SU-DHL-6 (cell line): ENCODE data around the gene BIRC2.
"Not testable (repeated sequence)": the region's sequence is repeated elsewhere in the genome, so short reads cannot be mapped to it uniquely, and the experiment has no call there.

Experiments
- H2AFZ ChIP-seq: fragments of 200-600 bp; sonication (generic); 2 replicates; pipeline ENCODE4 v1.6.1; 2014; ENCODE audit warnings: low read depth, mild to moderate bottlenecking, moderate library complexity, mixed read lengths, antibody characterized with exemption, low read length; ENCODE audit not compliant: severe bottlenecking
- H3F3A ChIP-seq: fragments of 200-600 bp; shearing (Covaris generic); 2 replicates; pipeline ENCODE4 v1.6.0; 2016; ENCODE audit warnings: antibody characterized with exemption, mild to moderate bottlenecking; ENCODE audit not compliant: insufficient read depth
- H3K27ac ChIP-seq: fragments of 200-600 bp; sonication (generic); 2 replicates; pipeline ENCODE4 v1.5.1; 2016; ENCODE audit warnings: low read depth, mild to moderate bottlenecking, low read length, moderate library complexity, mixed read lengths
- H3K27me3 ChIP-seq: fragments of 200-600 bp; sonication (generic), shearing (Covaris generic); 2 replicates; pipeline ENCODE4 v1.6.0; 2014; ENCODE audit warnings: mild to moderate bottlenecking, low read length
- H3K36me3 ChIP-seq: fragments of 200-600 bp; sonication (generic); 2 replicates; pipeline ENCODE4 v1.6.1; 2014; ENCODE audit warnings: mild to moderate bottlenecking, low read length, mixed read lengths
- H3K4me2 ChIP-seq: fragments of 300-600, 200-600 bp; shearing (Covaris generic), sonication (generic); 2 replicates; pipeline ENCODE4 v1.6.0; 2014; ENCODE audit warnings: low read length, low read depth, mild to moderate bottlenecking; ENCODE audit not compliant: poor library complexity, severe bottlenecking
- H3K4me3 ChIP-seq: fragments of 200-600 bp; sonication (generic); 2 replicates; pipeline ENCODE4 v1.5.1; 2014; ENCODE audit warnings: antibody characterized with exemption, low read length, mild to moderate bottlenecking, mixed read lengths; ENCODE audit not compliant: insufficient read depth, poor library complexity, severe bottlenecking
- H3K79me2 ChIP-seq: fragments of 200-600 bp; sonication (generic); 2 replicates; pipeline ENCODE4 v1.6.1; 2014; ENCODE audit warnings: mild to moderate bottlenecking, low read length, moderate library complexity; ENCODE audit not compliant: insufficient read depth
- H3K9ac ChIP-seq: fragments of 200-600 bp; sonication (generic); 2 replicates; pipeline ENCODE4 v1.7.0; 2014; ENCODE audit warnings: mild to moderate bottlenecking, low read length
- H3K9me2 ChIP-seq: fragments of 200-600 bp; sonication (generic); replicated peaks from 2 replicates; pipeline ENCODE4 v1.6.1; 2014; ENCODE audit warnings: low read length; ENCODE audit not compliant: insufficient read depth
- H3K9me3 ChIP-seq: fragments of 200-600 bp; sonication (generic); 2 replicates; pipeline ENCODE4 v1.6.1; 2014; ENCODE audit warnings: low read length, mixed read lengths; ENCODE audit not compliant: insufficient read depth
- H4K20me1 ChIP-seq: fragments of 200-600 bp; sonication (generic); 2 replicates; pipeline ENCODE4 v1.6.1; 2014; ENCODE audit warnings: low read depth, mild to moderate bottlenecking, antibody characterized with exemption, low read length, moderate library complexity, mixed read lengths
- EZH2phosphoT487 ChIP-seq: fragments of 200-600 bp; sonication (generic), shearing (Covaris generic); conservative IDR thresholded peaks from 2 replicates; pipeline ENCODE4 v1.6.1; 2018; ENCODE audit warnings: mild to moderate bottlenecking, antibody characterized with exemption, low read length, moderate library complexity, mixed read lengths
- TF ChIP-seq, protein P1 (sequence below): fragments of 200-600 bp; sonication (generic); IDR thresholded peaks from one replicate; pipeline ENCODE4 v1.5.1; 2017; ENCODE audit warnings: antibody characterized with exemption, mild to moderate bottlenecking, low read length, moderate library complexity; ENCODE audit not compliant: insufficient read depth, poor library complexity, severe bottlenecking

BIRC2 gene

DNA sequence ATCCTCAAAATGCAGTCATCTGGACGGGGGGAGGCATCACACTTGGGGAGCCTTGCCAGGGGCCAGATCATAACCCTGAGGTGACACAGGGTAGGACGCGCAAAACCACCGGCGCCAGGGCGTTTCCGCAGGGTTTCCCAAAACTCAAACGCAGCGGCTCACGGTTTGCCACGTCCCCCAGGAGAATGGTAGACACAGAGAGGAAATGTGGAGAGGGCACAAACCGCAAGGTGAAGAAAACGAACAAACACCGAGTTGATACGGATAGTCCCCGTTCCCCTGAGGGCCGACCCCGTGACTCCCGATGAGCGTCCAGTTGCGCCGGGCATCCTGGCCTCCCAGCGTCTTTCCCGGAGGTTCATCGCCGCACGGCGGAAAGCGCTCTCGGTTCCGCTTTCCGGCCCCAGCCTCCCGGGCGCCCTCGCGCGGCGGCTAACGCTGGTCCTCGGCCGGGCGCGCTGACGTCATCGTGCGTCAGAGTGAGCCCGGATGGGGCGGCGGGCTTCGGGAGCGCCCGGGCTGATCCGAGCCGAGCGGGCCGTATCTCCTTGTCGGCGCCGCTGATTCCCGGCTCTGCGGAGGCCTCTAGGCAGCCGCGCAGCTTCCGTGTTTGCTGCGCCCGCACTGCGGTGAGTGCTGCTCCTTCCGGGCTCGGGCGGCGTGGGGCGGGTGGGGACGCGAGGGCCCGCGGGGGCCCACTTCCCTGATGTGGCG is at the start of gene BIRC2:
Gene BIRC2, plus strand, starts transcription at position 467 of the 714 bp plus-strand sequence. CDS start 2,641 bp downstream, outside the sequence.
- TF ChIP-seq, protein P1, sequence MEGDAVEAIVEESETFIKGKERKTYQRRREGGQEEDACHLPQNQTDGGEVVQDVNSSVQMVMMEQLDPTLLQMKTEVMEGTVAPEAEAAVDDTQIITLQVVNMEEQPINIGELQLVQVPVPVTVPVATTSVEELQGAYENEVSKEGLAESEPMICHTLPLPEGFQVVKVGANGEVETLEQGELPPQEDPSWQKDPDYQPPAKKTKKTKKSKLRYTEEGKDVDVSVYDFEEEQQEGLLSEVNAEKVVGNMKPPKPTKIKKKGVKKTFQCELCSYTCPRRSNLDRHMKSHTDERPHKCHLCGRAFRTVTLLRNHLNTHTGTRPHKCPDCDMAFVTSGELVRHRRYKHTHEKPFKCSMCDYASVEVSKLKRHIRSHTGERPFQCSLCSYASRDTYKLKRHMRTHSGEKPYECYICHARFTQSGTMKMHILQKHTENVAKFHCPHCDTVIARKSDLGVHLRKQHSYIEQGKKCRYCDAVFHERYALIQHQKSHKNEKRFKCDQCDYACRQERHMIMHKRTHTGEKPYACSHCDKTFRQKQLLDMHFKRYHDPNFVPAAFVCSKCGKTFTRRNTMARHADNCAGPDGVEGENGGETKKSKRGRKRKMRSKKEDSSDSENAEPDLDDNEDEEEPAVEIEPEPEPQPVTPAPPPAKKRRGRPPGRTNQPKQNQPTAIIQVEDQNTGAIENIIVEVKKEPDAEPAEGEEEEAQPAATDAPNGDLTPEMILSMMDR, result peak; percentile 63
- no peak for TF ChIP-seq EZH2phosphoT487
- Histone ChIP-seq H3K4me2 (peak within 1 kb of the TSS; percentile 89), H3K4me3 (peak within 1 kb of the TSS; percentile 91), H3F3A (peaks cover 5% of the 10 kb centered on the region; the same call in 1 of the 2 replicates), H3K27ac (peak within 1 kb of the TSS; percentile 56), H2AFZ (peak within 1 kb of the TSS; percentile 49), H3K9ac (peak within 1 kb of the TSS; percentile 72), H4K20me1 (no peaks in the 10 kb centered on the region), H3K9me2 (no peaks in the 10 kb centered on the region), H3K27me3 (no peaks in the 10 kb centered on the region), H3K79me2 (peaks cover 33% of the 10 kb centered on the region), H3K9me3 (no peaks in the 10 kb centered on the region), H3K36me3 (peaks cover 4% of the 10 kb centered on the region; the same call in 1 of the 2 replicates)

DNA sequence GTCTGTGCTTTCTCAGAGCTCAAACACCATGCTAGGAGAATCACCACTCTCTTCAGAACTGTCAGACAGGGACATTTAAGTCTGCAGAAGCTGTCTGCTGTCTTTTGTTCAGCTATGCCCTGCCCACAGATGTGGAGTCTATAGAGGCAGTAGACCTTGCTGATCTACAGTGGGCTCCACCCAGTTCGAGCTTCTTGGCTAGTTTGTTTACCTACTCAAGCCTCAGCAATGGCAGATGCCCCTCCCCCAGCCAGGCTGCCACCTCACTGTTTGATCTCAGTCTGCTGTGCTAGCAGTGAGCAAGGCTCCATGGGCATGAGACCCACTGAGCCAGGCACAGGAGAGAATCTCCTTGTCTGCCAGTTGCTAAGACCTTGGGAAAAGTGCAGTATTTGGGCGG is 46.2 kb upstream of the BIRC2 start:
- H3K27me3 ChIP-seq, H3K4me3 ChIP-seq, H3K27ac ChIP-seq, H3K79me2 ChIP-seq, H3K9ac ChIP-seq, H3K36me3 ChIP-seq, H4K20me1 ChIP-seq, H2AFZ ChIP-seq, H3K4me2 ChIP-seq, H3F3A ChIP-seq, H3K9me2 ChIP-seq: not testable (repeated sequence)
- peaks cover 15% of the 10 kb centered on the region; the same call in 1 of the 2 replicates for H3K9me3 ChIP-seq

DNA sequence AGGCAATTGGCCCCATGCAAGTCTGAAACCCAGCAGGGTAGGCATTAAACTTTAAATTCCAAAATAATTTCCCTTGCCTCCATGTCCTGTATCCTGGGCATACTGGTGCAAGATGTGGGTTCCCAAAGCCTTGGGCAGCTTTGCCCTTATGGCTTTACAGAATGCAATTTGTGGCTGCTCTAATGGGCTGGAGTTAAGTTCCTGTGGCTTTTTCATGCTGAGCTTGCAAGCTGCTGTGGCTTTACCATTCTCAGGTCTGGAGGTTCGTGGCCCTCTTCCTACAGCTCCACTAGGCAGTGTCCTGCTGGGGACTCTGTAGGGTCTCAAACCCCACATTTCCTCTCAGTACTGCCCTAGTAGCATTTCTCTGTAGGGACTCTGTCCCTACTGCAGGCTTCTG is 44.8 kb upstream of the BIRC2 start:
- H3K36me3 ChIP-seq, result no peaks in the 10 kb centered on the region
- H4K20me1 ChIP-seq, result no peaks in the 10 kb centered on the region
- no peak overlapping the region for H3K4me3 ChIP-seq
- H3K9me2 ChIP-seq, result no peaks in the 10 kb centered on the region
- H3K79me2 ChIP-seq, result no peaks in the 10 kb centered on the region
- peaks cover 15% of the 10 kb centered on the region; the same call in 1 of the 2 replicates for H3K9me3 ChIP-seq
- no peak overlapping the region for H3K9ac ChIP-seq
- no peak for TF ChIP-seq EZH2phosphoT487
- TF ChIP-seq, protein P1, result no peak
- H3F3A ChIP-seq, result peaks cover 11% of the 10 kb centered on the region
- no peak overlapping the region for H2AFZ ChIP-seq
- no peak overlapping the region for H3K4me2 ChIP-seq
- no peaks in the 10 kb centered on the region for H3K27me3 ChIP-seq
- H3K27ac ChIP-seq, result no peak overlapping the region

DNA sequence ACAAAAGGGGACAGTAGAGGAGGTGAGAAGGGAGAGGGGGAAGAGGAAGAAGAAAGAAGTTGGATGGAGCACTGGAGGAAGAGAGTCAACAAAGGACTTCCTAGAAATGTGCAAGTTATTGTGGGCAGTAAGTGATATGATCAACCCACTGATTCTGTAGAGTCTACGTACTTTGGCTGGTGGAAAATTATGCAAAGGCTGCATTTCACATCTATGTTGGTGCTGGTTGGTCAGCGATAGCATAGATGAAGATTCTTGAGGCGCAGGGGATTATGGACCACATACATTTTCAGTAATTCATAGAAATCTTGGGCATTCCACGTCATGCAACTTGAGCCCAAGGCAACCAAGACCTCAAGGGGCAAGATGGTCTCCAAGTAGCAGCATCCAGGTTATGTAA is 42.3 kb upstream of the BIRC2 start:
- Histone ChIP-seq H3K27me3 (no peaks in the 10 kb centered on the region), H4K20me1 (no peaks in the 10 kb centered on the region), H3K4me2 (peak overlapping the region; percentile 73), H3K9me2 (no peaks in the 10 kb centered on the region), H2AFZ (no peak overlapping the region), H3K9ac (no peak overlapping the region), H3K27ac (no peak overlapping the region), H3K79me2 (no peaks in the 10 kb centered on the region), H3K36me3 (no peaks in the 10 kb centered on the region), H3K4me3 (no peak overlapping the region), H3K9me3 (peaks cover 15% of the 10 kb centered on the region; the same call in 1 of the 2 replicates), H3F3A (peaks cover 21% of the 10 kb centered on the region)
- TF ChIP-seq, protein P1, result no peak
- no peak for TF ChIP-seq EZH2phosphoT487
